ENCODE data around the gene CDK6. TPM values are rescaled to one million over a fixed set of nuclear protein-coding genes. Genes with fewer than 3 reads are reported as not detected.
"Not testable (repeated sequence)": the region's sequence is repeated elsewhere in the genome, so short reads cannot be mapped to it uniquely, and the experiment has no call there.

CDK6 gene
- total RNA-seq, 2 donors from 2014 or later, result 13.6 to 39.9 TPM

DNA sequence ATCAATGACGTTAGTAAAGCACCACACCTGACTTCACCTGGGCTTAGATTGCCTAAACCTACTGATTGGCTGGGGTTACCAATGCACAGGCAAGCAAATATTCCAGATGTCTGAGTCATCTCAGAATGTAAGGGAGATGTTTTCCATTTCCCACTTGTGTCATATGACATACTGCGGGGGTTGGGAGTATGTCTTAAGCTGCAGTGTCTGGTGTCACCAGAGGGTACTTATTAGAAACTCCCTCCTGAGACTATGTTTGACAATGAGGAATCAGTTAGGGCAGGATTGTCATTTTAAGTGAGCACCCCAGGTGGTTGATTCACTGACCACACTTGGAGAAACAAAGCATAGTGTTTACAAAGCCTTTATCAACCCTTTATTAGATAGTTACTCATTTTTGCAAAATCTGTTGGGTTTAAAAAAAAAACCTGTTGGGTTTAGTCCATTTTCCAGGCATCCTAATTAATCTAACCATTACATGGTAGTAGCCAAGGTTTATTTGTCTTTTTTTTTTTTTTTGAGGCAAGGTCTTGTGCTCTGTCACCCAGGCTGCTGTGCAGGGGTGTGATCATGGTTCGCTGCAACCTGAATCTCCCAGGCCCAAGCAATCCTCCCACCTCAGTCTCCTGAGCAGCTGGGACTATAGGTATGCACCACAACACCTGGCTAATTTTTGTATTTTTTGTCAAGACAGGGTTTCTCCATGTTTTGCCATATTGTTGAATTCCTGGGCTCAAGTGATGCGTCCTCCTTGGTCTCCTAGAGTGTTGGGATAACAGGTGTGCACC, 72.5 kb downstream of the CDK6 start:
- intact Hi-C loops (cut with DNase I), result no loop called here
- TF ChIP-seq, protein P1, sequence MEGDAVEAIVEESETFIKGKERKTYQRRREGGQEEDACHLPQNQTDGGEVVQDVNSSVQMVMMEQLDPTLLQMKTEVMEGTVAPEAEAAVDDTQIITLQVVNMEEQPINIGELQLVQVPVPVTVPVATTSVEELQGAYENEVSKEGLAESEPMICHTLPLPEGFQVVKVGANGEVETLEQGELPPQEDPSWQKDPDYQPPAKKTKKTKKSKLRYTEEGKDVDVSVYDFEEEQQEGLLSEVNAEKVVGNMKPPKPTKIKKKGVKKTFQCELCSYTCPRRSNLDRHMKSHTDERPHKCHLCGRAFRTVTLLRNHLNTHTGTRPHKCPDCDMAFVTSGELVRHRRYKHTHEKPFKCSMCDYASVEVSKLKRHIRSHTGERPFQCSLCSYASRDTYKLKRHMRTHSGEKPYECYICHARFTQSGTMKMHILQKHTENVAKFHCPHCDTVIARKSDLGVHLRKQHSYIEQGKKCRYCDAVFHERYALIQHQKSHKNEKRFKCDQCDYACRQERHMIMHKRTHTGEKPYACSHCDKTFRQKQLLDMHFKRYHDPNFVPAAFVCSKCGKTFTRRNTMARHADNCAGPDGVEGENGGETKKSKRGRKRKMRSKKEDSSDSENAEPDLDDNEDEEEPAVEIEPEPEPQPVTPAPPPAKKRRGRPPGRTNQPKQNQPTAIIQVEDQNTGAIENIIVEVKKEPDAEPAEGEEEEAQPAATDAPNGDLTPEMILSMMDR (IDR thresholded peaks at IDR 0.05), result peak in 1 of 4 experiments; percentile 8
- no peak for TF ChIP-seq POLR2A (IDR thresholded peaks at IDR 0.05)
- Histone ChIP-seq H3K9me3 (no peaks in the 10 kb centered on the region), H3K27me3 (replicated peaks; ENCODE audit: insufficient read depth) (no peaks in the 10 kb centered on the region), H3K4me1 (replicated peaks) (no peaks in the 10 kb centered on the region), H3K27ac (no peak overlapping the region), H3K4me3 (no peak overlapping the region), H3K36me3 (no peaks in the 10 kb centered on the region)
- 93% methylated on average over 4 of the region's 4 CpGs for WGBS
- no peak for DNase-seq (ENCODE audit: low spot score)

DNA sequence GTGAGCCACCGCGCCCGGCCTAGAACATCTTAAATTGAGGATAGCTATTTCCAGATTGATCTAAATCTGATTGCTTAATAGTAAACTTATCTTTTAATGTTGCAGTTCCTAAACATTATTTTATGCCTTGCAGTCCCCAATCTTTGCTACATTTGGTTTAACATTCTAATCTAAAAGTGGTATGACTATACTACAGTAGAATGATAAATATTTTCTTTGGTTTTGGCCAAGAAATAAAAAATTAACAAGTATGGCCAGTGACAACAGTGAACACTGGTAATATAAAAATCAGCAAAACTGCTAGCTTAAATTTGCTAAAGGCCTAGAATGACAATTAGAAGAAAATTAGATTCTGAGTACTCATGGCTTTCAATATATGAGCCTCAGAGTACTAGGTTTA, 73.5 kb downstream of the CDK6 start:
- H3K9me3 ChIP-seq, result no peaks in the 10 kb centered on the region
- H3K36me3 ChIP-seq, result no peaks in the 10 kb centered on the region
- 98% methylated on average over 3 of the region's 3 CpGs for WGBS
- H3K4me1 ChIP-seq (replicated peaks), result no peaks in the 10 kb centered on the region
- intact Hi-C loops (cut with DNase I), result no loop called here
- H3K27me3 ChIP-seq (replicated peaks; ENCODE audit: insufficient read depth), result no peaks in the 10 kb centered on the region
- H3K27ac ChIP-seq, result no peak overlapping the region
- H3K4me3 ChIP-seq, result no peak overlapping the region
- no peak for DNase-seq (ENCODE audit: low spot score)
- TF ChIP-seq POLR2AphosphoS5 (IDR thresholded peaks at IDR 0.05), result no peak
- TF ChIP-seq, protein P1 (IDR thresholded peaks at IDR 0.05), result no peak

DNA sequence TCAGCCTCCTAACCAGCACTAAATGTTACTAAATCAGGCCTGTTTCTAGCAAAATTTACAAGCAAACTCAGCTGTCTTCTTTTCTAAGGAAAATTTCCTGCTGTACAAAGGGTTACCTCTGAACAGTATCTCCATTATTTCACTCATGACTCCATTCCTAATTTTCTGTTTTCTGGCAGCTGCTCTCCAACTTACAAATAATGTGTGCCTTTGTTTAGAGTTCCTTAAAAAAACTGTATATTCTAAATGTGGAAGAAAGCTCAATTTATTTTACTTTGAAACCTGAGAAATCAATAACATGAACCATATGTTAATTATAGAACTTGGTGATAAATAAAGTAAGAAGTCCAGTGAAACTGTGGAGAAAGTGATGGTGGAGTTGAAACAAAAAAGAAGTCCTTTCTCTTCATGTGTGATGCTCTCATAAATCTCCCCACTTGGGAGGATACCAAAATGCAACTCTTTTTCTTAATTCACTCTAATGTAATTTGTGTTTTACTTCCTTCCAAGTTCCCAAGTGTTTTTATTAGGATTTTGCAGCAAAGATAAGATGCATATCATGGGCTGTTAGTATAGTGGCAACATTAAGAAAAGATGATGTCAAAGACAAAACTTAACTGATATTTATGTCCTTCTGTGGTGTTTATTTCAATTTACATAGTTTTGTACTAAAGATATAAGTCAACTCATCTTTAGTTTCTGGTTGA, 74.8 kb downstream of the CDK6 start:
- no peaks in the 10 kb centered on the region for H3K36me3 ChIP-seq
- DNase-seq (ENCODE audit: low spot score), result no peak
- no peaks in the 10 kb centered on the region for H3K27me3 ChIP-seq (replicated peaks; ENCODE audit: insufficient read depth)
- intact Hi-C loops (cut with DNase I), result no loop called here
- H3K4me1 ChIP-seq (replicated peaks), result no peaks in the 10 kb centered on the region
- TF ChIP-seq, protein P1 (IDR thresholded peaks at IDR 0.05), result no peak
- TF ChIP-seq POLR2AphosphoS5 (IDR thresholded peaks at IDR 0.05), result no peak
- TF ChIP-seq POLR2A (IDR thresholded peaks at IDR 0.05), result no peak
- no peaks in the 10 kb centered on the region for H3K9me3 ChIP-seq
- no peak overlapping the region for H3K4me3 ChIP-seq
- H3K27ac ChIP-seq, result no peak overlapping the region

DNA sequence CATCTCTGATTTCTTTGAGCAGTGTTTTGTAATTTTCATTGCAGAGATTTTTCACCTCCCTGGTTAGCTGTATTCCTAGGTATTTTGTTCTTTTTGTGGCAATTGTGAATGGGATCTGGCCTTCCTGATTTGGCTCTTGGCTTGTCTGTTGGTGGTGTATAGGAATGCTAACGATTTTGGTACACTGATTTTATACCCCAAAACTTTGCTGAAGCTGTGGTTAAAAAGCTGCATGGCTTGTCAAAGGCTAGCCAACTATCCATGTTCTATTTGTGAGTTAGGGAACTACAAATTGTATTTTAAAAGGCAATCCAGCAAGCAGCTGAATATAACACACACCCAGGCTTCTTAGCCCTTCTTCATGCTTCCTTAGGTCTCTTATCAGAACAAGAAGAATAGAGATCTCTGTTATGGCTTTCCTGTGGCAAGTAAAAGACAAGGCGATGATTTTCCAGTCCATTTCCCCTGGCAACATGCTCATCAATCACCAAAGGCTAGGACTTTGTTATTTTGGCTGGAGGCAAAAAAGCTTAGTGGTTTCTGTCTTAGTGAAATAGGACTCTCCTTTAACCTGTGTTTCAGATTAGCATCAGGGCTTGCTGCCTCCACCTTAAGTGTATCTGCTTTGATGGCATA, 77.5 kb downstream of the CDK6 start:
- no peaks in the 10 kb centered on the region for H3K4me1 ChIP-seq (replicated peaks)

DNA sequence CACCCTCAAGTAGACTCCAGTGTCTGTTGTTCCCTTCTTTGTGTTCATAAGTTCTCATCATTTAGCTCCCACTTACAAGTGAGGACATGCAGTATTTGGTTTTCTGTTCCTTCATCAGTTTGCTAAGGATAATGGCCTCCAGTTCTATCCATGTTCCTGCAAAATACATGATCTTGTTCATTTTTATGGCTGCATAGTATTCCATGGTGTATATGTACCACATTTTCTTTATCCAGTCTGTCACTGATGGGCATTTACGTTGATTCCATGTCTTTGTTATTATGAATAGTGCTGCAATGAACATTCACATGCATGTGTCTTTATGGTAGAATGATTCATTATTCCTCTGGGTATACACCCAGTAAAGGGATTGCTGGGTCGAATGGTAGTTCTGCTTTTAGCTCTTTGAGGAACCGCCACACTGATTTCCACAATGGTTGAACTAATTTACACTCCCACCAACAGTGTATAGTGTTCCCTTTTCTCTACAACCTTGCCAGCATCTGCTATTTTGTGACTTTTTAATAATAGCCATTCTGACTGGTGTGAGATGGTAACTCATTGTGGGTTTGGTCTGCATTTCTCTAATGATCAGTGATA, 79.0 kb downstream of the CDK6 start:
- H3K36me3 ChIP-seq; H3K4me1 ChIP-seq (replicated peaks); intact Hi-C loops (cut with DNase I); H3K9me3 ChIP-seq; H3K27ac ChIP-seq; H3K4me3 ChIP-seq; DNase-seq (ENCODE audit: low spot score); H3K27me3 ChIP-seq (replicated peaks; ENCODE audit: insufficient read depth): not testable (repeated sequence)
- 94% methylated on average over 3 of the region's 3 CpGs for WGBS

More for the DNA sequence above, 77.5 kb downstream of the CDK6 start:
- no peaks in the 10 kb centered on the region for H3K27me3 ChIP-seq (replicated peaks; ENCODE audit: insufficient read depth)
- intact Hi-C loops (cut with DNase I), result no loop called here
- DNase-seq (ENCODE audit: low spot score), result no peak
- H3K27ac ChIP-seq, result no peak overlapping the region
- H3K9me3 ChIP-seq, result no peaks in the 10 kb centered on the region
- H3K4me3 ChIP-seq, result no peak overlapping the region
- 88% methylated on average over 2 of the region's 2 CpGs for WGBS
- TF ChIP-seq, protein P1 (IDR thresholded peaks at IDR 0.05), result no peak
- TF ChIP-seq POLR2AphosphoS5 (IDR thresholded peaks at IDR 0.05) (no peak), POLR2A (IDR thresholded peaks at IDR 0.05) (no peak)
- H3K36me3 ChIP-seq, result no peaks in the 10 kb centered on the region

Measured in prostate gland (tissue), 2 donors.